HG02943 (cell line): Measurements from ENCODE around the gene MPPED2.

Experiments
- ATAC-seq: cut with Tn5 transposase; IDR thresholded peaks from one replicate; pipeline ENCODE4 v1.9.1; 2021; ENCODE audit warnings: mild to moderate bottlenecking, low read depth, moderate library complexity; ENCODE audit not compliant: unreplicated experiment

MPPED2 gene

GRCh38 chr11:30380846-30381245 is 205.3 kb downstream of the MPPED2 start:
- no peak for ATAC-seq

DNA sequence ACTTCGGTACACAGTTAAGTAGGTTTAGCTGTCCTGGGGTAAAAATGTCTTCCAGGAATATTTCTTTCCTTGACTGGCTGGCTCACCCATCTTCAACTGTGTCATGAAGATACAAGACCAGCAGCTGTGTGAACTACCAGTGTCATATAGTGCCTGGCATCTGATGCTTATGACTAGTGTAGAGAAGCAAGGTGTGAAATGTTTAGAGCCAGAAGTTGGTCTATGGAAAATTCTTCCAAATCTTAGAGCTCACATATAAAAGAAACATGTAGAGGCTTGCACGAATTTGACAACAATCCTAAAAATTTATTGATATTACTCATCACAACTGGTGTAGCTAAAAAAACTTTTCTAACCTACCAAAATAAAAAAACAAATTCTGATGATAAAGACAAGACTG is 208.8 kb downstream of the MPPED2 start:
- ATAC-seq = no peak

GRCh38 chr11:30370164-30370563 is 216.0 kb downstream of the MPPED2 start:
- no peak for ATAC-seq

DNA sequence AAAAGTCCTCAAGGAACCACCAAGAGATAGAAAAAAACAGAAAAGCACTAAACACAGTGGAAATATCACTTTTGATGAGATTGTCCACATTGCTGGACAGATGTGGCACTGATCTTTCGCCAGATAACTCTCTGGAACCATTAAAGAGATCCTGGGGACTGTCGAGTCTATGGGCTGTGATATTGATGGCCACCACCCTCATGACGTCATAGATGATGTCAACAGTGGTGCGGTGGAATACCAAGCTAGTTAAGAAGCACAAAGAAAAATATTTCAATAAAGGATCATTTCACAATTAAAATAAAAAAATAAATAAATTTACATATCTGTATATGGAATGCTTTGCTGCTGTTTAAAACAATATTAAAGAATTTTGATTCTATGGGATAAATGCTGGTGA is 217.8 kb downstream of the MPPED2 start:
- no peak for ATAC-seq

- ATAC-seq = no peak
These were observed 220.2 kb downstream of the MPPED2 start for GRCh38 chr11:30365793-30366517.

GRCh38 chr11:30364837-30365482 is 221.2 kb downstream of the MPPED2 start:
- no peak for ATAC-seq

DNA sequence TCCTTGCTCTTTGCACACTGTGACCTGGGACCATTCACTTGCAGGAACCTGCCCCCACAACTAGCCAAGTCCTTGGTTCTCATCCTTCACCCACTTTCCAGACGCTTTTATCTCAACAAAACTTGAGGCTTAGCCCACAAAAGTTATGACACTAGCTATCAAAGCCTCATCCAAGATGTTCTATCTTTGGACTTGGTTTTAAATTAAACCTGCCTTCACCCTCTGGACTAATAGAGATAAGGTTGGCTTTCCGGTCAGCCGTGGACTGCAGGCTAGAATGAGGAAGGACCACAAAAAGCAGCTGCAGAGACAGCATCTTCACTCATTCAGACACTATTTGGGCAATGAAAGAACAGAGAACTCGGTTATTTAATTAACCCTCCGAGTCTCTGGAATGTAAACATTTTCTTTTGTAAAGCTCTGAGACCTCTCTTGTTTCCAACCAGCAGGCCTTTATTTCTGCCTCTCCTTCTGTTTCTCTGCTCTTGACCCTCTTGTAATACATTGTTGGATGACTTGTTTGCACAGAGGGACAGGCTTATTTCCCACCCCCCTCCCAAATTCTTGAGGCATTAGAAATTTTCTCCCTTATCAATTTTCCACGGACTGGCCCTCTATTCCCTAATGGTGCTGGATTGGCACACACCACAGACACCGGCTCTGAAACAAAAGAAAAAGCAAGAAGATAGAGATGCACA is 221.9 kb downstream of the MPPED2 start:
- ATAC-seq = no peak

DNA sequence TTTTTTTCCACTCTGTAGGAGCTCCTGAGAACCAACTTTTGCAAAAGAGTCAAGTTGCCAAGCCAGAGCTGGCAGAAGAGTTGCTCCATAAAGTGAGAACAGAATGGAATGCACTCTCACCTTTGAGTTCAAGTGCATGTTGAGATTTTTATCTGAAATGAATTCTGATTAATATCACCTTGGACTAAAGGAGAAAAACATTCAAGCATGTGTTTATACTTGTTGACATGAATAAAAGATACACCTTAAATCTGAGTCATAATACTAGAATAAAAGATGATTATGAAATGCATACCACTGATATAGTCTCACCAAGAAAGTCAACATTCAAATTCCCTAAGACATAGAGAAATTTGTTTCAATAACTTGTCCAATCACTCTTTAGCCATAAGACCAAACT is 225.4 kb downstream of the MPPED2 start:
- no peak for ATAC-seq
